NCI-H2029 treated with DMSO at 0.1 percent for 48 hours (cell line): ENCODE data around the gene SUMF1.
"Not testable (repeated sequence)": the region's sequence is repeated elsewhere in the genome, so short reads cannot be mapped to it uniquely, and the experiment has no call there.

Source experiments
- DNase-seq: peaks from one replicate; lab custom pipeline; 2025; lab: John Stamatoyannopoulos, UW

Gene SUMF1

DNA sequence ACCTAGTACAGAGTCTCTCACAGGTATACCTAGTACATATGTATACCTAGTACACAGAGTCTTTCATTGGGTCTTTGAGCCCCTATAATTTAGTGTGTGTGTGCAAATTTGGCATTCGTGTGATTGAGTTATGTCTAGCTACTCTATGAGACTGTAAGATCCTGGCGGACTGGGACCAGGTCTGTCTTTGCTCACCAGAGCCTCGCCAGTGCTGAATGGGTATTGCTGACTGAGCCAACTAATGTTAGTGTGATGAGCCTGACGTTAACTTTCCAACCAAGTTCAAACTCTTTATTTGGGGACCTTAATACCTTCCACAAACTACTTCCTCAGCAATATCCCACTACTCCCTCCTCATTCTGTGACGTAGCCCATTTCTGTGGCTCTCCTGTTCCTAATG is 128.3 kb downstream of the SUMF1 start:
- no peak for DNase-seq

DNA sequence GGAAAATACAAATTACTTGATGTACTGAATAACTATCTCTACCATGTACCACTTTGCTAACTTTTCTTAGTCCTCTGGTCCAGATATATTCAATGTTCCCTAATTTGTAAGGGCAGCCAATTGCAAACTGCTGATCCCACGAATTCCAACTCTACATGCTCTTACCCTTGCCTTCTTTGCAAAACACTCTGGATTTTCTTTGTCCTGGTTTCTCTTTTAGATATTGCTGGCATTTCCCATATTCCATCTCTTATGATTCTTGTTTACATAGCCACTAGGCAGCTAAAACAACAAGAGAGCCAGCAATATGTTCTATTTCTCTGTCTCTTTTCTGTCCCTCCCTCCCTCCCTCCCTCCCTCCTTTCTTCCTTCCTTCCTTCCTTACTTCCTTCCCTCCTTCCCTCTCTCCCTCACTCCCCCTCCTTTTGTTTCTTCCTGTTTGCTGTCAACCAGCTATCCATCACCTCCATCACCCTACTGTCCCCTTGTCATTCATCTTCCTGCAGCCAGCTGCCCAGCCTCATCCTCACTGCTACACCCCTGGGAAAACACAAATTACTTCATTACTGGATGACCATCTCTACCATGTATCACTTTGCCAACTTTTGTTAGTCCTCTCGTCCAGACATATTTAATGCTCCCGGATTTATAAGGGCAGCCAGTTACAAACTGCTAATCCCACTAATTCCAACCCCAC is 130.1 kb downstream of the SUMF1 start:
- DNase-seq: no peak

DNA sequence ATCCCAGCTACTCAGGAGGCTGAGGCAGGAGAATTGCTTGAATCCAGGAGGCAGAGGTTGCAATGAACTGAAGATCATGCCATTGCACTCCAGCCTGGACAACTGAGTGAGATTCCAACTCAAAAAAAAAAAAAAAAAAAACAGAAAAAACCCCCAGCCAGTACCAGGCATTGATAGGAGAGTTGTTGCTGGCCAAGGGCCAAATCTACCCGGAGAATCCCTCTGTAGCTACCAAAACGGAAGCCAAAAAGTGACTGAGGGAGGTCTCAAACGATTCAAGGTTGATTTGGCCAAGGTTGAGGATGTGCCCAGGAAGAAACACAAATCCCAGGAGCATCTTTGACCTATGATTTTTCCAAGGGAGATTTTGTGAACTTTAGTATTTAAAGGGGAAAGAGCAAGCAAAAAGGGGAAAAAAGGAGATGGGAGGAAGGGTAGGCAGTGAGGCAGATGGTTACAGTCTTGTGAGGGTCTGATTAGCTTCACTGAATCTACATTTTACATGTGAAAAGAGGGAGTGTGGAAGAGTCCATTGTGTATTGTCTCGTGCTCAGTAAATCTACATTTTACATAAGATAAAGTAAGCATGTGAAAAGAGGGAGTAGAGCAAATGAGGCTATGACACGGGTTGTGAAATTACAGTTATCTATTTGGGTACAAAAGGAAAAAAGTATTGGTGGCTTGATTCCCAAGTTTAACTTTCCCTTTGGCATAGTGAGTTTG is 131.1 kb downstream of the SUMF1 start:
- DNase-seq: no peak

DNA sequence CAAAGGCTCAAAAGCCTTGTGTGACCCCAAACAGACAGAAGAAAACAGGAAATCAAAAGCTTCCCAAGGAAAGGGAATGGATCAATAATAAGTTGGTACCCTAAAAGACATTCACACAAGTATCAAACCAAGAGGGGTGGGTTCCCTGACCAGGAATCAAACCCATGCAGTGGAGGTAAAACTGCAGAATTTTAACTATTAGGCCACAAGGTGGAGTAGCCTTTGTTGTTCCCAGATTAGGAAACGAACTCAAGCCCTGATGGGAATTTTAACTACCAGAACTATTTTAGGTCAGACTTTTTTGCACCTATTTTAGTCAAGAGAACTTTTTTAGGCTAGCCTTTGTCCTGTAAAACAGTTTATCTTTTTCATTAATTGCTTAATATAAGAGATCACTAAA is 132.5 kb downstream of the SUMF1 start:
- no peak for DNase-seq

DNA sequence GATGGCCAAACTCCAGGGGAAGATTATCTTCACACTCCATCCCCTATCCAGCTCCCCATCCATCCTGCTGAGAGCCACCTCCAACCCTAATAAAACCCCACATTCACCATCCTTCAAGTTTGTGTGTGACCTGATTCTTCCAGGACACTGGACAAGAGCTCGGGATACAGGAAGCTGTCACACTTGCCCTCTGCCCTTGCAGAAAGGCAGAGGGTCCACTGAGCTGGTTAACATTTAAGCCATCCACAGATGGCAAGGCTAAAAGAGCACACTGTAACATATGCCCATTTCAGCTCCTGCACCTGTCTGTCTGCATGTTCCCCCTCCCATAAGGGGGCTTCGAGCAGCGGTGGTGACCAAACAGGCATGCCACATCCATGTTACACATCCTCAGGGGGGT is 134.1 kb downstream of the SUMF1 start:
- DNase-seq: no peak

DNA sequence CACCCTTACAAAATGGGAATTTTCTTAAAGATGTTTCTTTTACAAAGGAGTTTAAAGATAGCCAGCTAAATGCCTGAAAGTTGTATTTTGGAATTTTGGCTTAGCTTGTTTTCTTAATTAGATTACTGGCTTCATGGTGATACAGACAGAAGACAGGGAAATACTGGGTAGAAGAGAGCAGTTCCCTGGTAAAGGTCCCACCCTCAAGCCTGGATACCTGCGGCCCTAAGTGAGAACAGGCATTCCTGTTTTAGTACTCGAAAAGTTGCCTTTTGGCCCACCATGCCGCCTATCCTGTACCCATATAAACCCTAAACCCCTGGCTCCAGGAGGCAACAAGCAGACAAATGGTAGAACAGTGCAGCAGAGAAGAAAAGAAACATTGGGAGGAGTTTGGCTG is 134.5 kb downstream of the SUMF1 start:
- no peak for DNase-seq

DNA sequence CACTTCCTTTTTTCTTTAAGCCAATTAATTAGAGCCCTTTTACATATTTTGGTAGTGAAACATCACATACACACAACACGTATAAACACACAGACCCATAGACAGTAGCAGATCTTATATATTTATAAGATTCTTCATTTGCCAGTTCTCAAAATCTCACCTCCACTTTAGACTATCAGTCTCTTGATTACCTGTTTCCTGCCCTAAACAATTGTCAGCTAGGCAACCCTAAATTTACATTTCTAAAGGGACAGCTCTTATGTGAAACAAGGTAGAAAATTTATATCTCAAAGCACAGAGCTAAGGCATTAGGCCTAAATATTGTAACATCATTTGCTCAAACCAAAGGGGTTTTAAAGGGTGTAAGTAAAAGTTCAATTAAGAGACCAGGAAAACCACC is 135.0 kb downstream of the SUMF1 start:
- DNase-seq: no peak

DNA sequence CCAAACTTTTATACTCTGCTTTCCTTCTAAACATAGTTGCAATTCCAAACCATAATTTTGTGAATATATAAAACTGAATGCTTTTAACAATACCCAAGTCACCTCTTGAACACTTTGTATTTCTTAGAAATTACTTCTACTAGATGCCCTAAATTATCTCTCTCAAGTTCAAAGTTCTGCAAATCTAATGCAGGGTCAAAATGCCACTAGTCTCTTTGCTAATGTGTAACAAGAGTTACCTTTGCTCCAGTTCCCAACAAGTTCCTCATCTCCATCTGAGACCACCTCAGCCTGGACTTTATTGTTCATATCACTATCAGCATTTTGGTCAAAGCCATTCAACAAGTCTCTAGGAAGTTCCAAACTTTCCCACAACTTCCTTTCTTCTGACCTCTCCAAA is 137.3 kb downstream of the SUMF1 start:
- DNase-seq: not testable (repeated sequence)

DNA sequence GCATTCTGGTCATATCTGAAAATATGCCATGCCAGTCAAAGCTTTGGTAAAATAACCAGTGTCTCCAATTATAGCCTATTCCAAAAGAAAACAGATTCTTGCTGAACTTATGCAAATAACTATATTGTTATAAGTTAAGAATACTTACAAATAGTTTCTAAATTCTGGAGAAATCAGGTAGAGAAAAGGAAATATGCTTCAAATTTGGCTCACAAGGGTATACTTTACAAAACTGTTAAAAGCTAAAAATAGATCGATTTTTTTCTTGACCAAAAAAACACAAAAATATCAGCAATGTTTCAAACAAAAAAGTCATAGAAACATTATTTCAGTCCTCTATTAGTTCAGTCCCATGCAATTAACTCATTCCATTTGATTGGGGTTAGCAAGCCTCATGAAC is 140.2 kb downstream of the SUMF1 start:
- no peak for DNase-seq

DNA sequence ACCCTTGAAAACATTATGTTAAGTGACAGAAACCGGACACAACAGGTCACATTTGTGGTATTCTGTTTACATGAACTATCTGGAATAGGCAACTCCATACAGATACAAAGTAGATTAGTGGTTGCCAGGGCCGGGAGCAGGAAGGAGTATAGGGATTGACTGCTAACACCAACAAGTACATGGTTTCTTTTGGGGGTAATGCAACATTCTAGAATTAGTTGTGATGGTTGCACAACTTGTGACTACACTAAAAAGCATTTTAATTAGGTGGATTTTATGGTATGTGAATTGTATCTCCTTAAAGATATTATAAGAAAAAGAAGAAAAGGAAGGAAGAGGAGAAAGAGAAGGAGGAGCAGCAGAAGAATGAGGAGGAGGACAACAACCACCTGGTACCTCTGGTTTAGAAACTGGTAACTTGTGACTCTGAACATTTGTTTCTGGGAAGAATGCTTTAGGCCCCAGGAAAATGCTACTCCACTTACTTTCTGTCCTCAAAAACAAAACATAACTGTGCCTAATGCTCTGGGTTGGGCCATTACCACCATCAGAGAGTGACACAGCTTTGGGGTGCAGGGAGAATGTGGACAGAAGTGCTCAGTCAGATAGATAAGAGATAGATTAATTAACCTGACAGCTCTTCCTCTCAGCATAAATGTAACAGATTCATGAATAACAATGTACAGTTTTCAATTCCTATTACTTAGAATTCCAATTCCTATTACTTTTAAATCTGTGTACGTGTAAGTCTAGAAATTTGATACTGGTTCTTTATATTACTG is 143.6 kb downstream of the SUMF1 start:
- DNase-seq: no peak

DNA sequence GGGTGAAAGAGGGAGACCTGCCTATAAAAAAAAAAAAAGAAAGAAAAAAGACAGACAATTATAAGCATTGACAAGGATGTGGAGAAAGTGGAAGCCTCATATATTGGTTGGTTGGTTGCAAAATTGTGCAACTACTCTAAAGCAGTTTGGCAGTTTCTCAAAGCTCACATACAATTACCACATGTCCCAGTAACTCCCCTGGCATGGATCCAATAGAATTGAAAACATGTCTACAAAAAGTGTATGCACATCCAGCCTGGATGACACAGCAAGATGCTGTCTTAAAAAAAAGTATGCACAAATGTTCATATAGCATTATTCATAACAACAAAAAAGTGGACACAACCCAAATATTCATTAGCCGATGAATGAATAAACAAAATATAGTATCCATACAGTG is 144.4 kb downstream of the SUMF1 start:
- no peak for DNase-seq

DNA sequence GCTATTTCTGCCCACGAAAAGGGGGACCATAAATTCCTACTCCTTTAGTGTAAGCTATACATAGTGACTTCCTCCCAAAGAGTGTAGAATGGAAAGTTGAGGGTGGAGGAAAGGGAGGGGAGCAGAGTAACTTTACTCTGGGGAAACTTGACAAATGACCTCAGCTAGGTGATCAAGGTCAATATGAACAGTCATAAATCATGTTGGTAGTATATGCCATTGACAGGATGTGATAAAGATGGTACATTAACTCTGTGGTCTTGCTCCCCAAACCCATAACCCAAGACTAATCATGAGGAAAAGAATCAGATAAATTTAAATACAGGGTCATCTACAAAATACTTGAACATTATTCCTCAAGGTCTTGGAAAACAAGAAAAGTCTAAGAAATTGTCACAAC is 145.3 kb downstream of the SUMF1 start:
- no peak for DNase-seq

DNA sequence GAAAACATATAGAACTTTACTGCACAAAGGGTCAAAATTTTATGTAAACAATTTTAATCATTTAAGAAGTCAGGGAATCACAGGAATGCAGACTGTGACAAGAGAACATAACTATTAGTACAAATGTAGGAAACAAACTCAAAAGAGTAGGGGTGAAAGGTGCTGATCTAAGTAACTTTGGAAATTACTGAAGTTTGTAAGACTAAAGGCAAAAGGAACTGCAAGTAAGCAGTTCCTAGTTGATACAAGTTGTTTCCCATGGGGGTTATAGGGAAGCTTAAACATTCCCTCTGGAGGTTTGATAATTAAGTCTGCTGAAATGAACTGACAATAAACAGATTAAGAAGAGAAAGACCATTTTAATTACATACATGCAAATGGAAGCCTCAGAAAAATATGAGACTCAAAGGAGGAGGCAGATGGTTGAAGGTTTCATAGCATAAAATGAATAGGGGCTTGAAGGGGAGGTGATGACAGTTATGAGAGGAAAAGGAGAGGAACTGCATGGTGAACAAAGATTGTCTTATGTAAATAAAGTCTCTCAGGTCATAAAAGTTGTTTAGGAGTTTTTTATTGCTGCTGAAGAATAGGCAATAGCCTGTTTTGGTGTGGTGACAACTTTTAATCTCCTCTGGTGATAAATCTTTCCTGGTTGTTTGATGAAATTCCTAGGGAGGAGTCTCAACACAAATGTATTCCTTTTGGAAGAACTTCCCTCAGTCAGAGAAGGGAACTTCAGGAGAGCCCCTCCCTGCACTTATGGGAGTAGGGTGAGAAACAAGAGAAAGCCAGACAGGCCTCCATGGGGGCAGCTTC is 146.8 kb downstream of the SUMF1 start:
- no peak for DNase-seq

DNA sequence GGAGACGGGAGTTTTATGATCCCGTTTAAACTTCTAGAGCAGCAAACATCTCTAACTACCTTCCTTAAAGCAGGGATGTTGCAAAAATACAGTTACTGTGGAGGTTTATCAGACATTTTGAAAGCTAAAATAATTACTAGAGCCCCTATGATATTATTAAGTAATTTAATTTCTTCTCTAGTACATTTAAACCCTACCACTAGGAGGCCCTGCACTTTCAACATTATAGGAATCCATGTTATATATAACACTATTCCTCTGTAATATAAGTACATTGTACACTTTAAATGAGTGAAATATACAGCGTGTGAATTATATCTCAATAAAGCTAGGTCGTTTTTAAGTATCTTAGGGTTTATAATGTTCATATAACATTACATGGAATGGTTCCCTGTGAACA is 152.4 kb downstream of the SUMF1 start:
- no peak for DNase-seq

DNA sequence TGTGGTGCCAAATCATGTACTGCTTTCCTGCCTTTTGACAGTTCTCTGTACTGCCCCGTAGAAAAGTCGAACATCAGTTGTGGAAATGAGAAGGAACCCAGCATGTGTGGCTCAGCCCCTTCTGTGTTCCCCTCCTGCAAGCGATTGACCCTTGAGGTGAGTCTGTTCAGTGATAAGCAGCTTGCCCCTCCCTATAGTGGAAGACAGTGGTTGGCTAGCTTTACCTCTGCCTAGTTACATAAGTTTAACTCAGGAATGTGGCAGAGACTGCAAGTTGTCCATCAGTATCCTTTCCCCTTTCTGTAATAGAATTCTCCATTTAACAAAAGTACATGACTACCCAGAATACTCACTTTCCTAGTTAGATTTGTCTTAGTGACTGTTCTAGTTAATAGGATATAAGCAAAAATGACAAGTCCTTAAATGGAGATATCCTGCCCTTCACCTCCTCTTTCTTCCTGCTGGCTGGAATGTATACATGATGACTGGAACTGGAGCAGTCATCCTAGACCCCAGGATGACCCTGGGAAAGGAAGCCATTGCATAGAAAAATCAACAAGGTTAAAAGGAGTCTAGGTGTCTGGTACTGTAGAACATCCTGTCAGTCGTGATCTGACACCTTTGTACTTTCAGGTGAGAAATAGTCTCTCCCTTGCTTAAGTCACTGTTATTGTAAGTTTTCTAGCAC is 153.3 kb downstream of the SUMF1 start:
- DNase-seq: no peak

DNA sequence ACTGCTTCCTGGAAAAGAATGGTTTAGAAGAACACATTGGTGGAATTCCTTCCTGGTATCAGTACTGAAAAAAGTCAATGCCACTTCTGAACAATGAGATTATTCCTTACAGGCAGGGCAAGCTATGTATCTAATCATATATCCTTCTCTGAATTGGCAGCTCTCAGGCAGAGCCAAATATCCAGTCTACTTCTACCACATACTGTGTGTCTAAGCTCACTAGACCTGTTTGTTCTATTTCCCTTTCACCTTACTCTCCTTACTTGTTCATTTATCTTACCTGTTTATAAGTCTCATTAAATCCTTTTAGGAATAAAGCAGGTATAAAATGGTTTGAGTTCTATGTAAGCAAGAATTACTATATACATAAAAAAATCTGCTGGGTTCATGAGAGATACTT is 155.6 kb downstream of the SUMF1 start:
- no peak for DNase-seq
